ENCODE data around the gene TGFBR3L. TPM values are rescaled to one million over a fixed set of nuclear protein-coding genes. Genes with fewer than 3 reads are reported as not detected.

Gene TGFBR3L
- total RNA-seq (2021; fragmentation: NEBNext Ultra II Directional; extraction: Animal tissue kit (Norgen Biotek cat#: 25700)) (3.7 and 4.3 TPM in 2 replicates), polyA plus RNA-seq (2011; rRNA removed) (3.1 and 8.9 TPM in 2 replicates), polyA minus RNA-seq (2011; rRNA and poly(A)+ RNA removed) (not detected in 2 replicates)
- 2.2 TPM for polyA plus RNA-seq (2011; cell fraction: cytosol; rRNA removed)
- 3.3 TPM for polyA plus RNA-seq (2011; cell fraction: nucleus; rRNA removed)
- 3.3 to 6.1 TPM (median 4.6 TPM) in 4 replicates for polyA plus RNA-seq (2012, experiment 1 of 2)
- 2.7 TPM for polyA plus RNA-seq (2012, experiment 2 of 2)
- 5.3 TPM for polyA plus RNA-seq (2013, experiment 1 of 2)
- polyA plus RNA-seq (2013, experiment 2 of 2), result 5.7 TPM
- 3.7 TPM for polyA minus RNA-seq (2011; cell fraction: cytosol; rRNA and poly(A)+ RNA removed)
- polyA minus RNA-seq (2011; cell fraction: nucleus; rRNA and poly(A)+ RNA removed), result 2.4 TPM
- long read RNA-seq, experiment 1, partial matches to known transcripts, result 1 of 5 reads
- long read RNA-seq, experiment 1, other reads (novel, unspliced or antisense), result 0 of 5 reads
- long read RNA-seq, experiment 2, result 0 reads

GRCh38 chr19:7914598-7915045, at the start of gene TGFBR3L:
Gene TGFBR3L (plus strand): TSS chr19:7914830.
- no peak within 1 kb of the TSS for H2AFZ ChIP-seq (ENCODE audit: low read length)
- 92% methylated on average over 12 of the region's 12 CpGs; no CpG with 5 or more reads in 1 of the 2 experiments for WGBS, 2 experiments (ENCODE audit: extremely low coverage in 1 of 2, insufficient coverage in 1 of 2, insufficient read length in 1 of 2, insufficient replicate concordance in 2 of 2, low coverage in 1 of 2, low lambda C conversion rate in 2 of 2, missing lambda C conversion rate in 1 of 2)
- H3K23me2 ChIP-seq (ENCODE audit: low read depth, low read length), result peaks cover 13% of the 10 kb centered on the region; the same call in 1 of the 2 replicates
- POLR2A ChIA-PET (ENCODE audit: partially characterized antibody), result interaction anchor here (0.8 to 10.6 kb wide), 8 partner anchors 12 to 155 kb away, joined by 3 to 106 read pairs (median 8); partner anchors contain the start of genes CTXN1, MAP2K7 and TIMM44
- no peak within 1 kb of the TSS for H3K4ac ChIP-seq (replicated peaks; ENCODE audit: insufficient read length, low read depth, low read length)
- FAIRE-seq (no peak), DNase-seq (ENCODE audit: low read depth in 1 of 2, low spot score in 2 of 2) (no peak)
- peaks cover 0 to 11% (median 8%) of the 10 kb centered on the region in 4 experiments; a peak in 5 of 7 replicates for H3K4me1 ChIP-seq (replicated peaks in 1 of 4; ENCODE audit: control insufficient read depth in 3 of 4, insufficient read depth in 4 of 4, low read length in 3 of 4)
- no peak within 1 kb of the TSS for H4K5ac ChIP-seq (ENCODE audit: insufficient read length, low read depth, low read length)
- no peak within 1 kb of the TSS for H2BK12ac ChIP-seq (ENCODE audit: low read depth, low read length)
- H3K14ac ChIP-seq (ENCODE audit: insufficient read length), result no peak within 1 kb of the TSS
- peak within 1 kb of the TSS; percentile 86 to 94; a peak in 3 of 4 replicates for H3K4me2 ChIP-seq (ENCODE audit: insufficient read depth in 1 of 2, low read depth in 2 of 2, low read length in 2 of 2)
- peak within 1 kb of the TSS; percentile 3 for H4K91ac ChIP-seq (replicated peaks; ENCODE audit: insufficient read length, low read length)
- peaks cover 5 to 30% (median 16%) of the 10 kb centered on the region in 4 experiments; a peak in 4 of 8 replicates for H3K36me3 ChIP-seq (ENCODE audit: control insufficient read depth in 2 of 4, insufficient read depth in 4 of 4, low read length in 3 of 4)
- no peaks in the 10 kb centered on the region for H3K79me1 ChIP-seq (ENCODE audit: low read depth, low read length)
- no peak within 1 kb of the TSS for H2BK20ac ChIP-seq (ENCODE audit: low read length)
- CTCF ChIA-PET (ENCODE audit: partially characterized antibody), result interaction anchor here (1.0 to 9.0 kb wide), 8 partner anchors 11 to 62 kb away, joined by 3 to 112 read pairs (median 4); partner anchors contain the start of gene MAP2K7
- no peak within 1 kb of the TSS for H2BK15ac ChIP-seq (ENCODE audit: low read length)
- no peak within 1 kb of the TSS for H3K23ac ChIP-seq (ENCODE audit: insufficient read length)
- no peaks in the 10 kb centered on the region for H3K9me3 ChIP-seq (ENCODE audit: insufficient read depth in 2 of 2, low read depth in 1 of 2, low read length in 1 of 2)
- no peak within 1 kb of the TSS for H4K8ac ChIP-seq (ENCODE audit: extremely low read depth, insufficient read depth, low read length)
- H3K27me3 ChIP-seq (replicated peaks in 1 of 4; ENCODE audit: control insufficient read depth in 3 of 4, extremely low read depth in 1 of 4, insufficient read depth in 3 of 4, low read length in 3 of 4), result peaks cover 17 to 45% (median 39%) of the 10 kb centered on the region in 4 experiments; a peak in 6 of 7 replicates
- 0 out of 2 replicates have a peak within 1 kb of the TSS, but pooled peaks have one; percentile 11 for H2AK5ac ChIP-seq (ENCODE audit: low read depth, low read length)
- no peak within 1 kb of the TSS for H3K56ac ChIP-seq (replicated peaks; ENCODE audit: insufficient read length, low read depth, low read length)
- H2BK120ac ChIP-seq (replicated peaks; ENCODE audit: low read depth, low read length), result no peak within 1 kb of the TSS
- H2BK5ac ChIP-seq (ENCODE audit: low read depth, low read length), result no peak within 1 kb of the TSS
- H3K27ac ChIP-seq (ENCODE audit: low read depth, low read length), result no peak within 1 kb of the TSS
- H3K18ac ChIP-seq (ENCODE audit: extremely low read depth, low read length), result no peak within 1 kb of the TSS; the same call in 1 of the 2 replicates
- H3K9ac ChIP-seq (replicated peaks in 1 of 4; ENCODE audit: extremely low read depth in 1 of 4, low read depth in 3 of 4, low read length in 3 of 4), result no peak within 1 kb of the TSS
- peak within 1 kb of the TSS in 3 of 4 experiments; percentile 29 to 64 (median 38); a peak in 2 of 8 replicates for H3K4me3 ChIP-seq (ENCODE audit: extremely low read depth in 1 of 4, insufficient read depth in 2 of 4, low read depth in 3 of 4, low read length in 4 of 4)
- H3K79me2 ChIP-seq (ENCODE audit: control insufficient read depth in 1 of 2, insufficient read depth in 2 of 2, low read length in 2 of 2), result no peaks in the 10 kb centered on the region
- peaks cover 2 to 8% of the 10 kb centered on the region in 2 experiments for H4K20me1 ChIP-seq (replicated peaks in 1 of 2; ENCODE audit: control insufficient read depth in 1 of 2, insufficient read depth in 2 of 2, low read length in 2 of 2)
- TF ChIP-seq PHF8 (conservative IDR thresholded peaks at IDR 0.05; ENCODE audit: low read depth, low read length) (no peak), KDM1A (IDR thresholded peaks at IDR 0.05; ENCODE audit: borderline replicate concordance, low read length) (no peak), YY1 (IDR thresholded peaks at IDR 0.05; ENCODE audit: low read depth, low read length) (no peak), BCL11A (IDR thresholded peaks at IDR 0.05; ENCODE audit: low read depth in 2 of 2, low read length in 2 of 2) (no peak), CHD2 (IDR thresholded peaks at IDR 0.05; ENCODE audit: low read length) (no peak), TCF12 (IDR thresholded peaks at IDR 0.05; ENCODE audit: low read depth, low read length) (no peak), EP300 (IDR thresholded peaks at IDR 0.05; ENCODE audit: borderline replicate concordance in 1 of 2, low read depth in 2 of 2, low read length in 2 of 2) (no peak)
- TF ChIP-seq, protein P1, sequence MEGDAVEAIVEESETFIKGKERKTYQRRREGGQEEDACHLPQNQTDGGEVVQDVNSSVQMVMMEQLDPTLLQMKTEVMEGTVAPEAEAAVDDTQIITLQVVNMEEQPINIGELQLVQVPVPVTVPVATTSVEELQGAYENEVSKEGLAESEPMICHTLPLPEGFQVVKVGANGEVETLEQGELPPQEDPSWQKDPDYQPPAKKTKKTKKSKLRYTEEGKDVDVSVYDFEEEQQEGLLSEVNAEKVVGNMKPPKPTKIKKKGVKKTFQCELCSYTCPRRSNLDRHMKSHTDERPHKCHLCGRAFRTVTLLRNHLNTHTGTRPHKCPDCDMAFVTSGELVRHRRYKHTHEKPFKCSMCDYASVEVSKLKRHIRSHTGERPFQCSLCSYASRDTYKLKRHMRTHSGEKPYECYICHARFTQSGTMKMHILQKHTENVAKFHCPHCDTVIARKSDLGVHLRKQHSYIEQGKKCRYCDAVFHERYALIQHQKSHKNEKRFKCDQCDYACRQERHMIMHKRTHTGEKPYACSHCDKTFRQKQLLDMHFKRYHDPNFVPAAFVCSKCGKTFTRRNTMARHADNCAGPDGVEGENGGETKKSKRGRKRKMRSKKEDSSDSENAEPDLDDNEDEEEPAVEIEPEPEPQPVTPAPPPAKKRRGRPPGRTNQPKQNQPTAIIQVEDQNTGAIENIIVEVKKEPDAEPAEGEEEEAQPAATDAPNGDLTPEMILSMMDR (IDR thresholded peaks at IDR 0.05; ENCODE audit: control extremely low read depth in 1 of 3, insufficient read depth in 1 of 3, low read depth in 1 of 3, low read length in 3 of 3), result no peak

Data from H1 (cell line).